NB4 (cell line): ENCODE data around the gene ARHGAP5.

Experiments used
- DNase-seq: peaks from one replicate; pipeline ENCODE4 v3.0.0; 2010; ENCODE audit warnings: low read depth
- H3K4me3 ChIP-seq: one replicate; pipeline ENCODE4 v1.5.1; 2011; ENCODE audit warnings: mild to moderate bottlenecking, low read depth, low read length, moderate library complexity
- CTCF ChIP-seq: IDR thresholded peaks from one replicate; pipeline ENCODE4 v1.5.1; 2012; ENCODE audit warnings: low read depth, low read length
- MAX ChIP-seq: IDR thresholded peaks from 2 replicates; pipeline ENCODE4 v1.6.1; 2011; ENCODE audit warnings: low read depth, low read length
- MYC ChIP-seq: IDR thresholded peaks from 2 replicates; pipeline ENCODE4 v1.6.1; 2011; ENCODE audit warnings: low read depth, low read length
- POLR2A ChIP-seq: IDR thresholded peaks from 2 replicates; pipeline ENCODE4 v1.6.1; 2011; ENCODE audit warnings: mild to moderate bottlenecking; ENCODE audit not compliant: insufficient read length; ENCODE audit errors: extremely low read depth

ARHGAP5 gene

GRCh38 chr14:32200368-32201192 is 123.5 kb downstream of the ARHGAP5 start:
- H3K4me3 ChIP-seq, result peak overlapping the region; percentile 70
- TF ChIP-seq MAX (no peak), CTCF (no peak), POLR2A (no peak), MYC (no peak)
- peak; percentile 16 for DNase-seq

DNA sequence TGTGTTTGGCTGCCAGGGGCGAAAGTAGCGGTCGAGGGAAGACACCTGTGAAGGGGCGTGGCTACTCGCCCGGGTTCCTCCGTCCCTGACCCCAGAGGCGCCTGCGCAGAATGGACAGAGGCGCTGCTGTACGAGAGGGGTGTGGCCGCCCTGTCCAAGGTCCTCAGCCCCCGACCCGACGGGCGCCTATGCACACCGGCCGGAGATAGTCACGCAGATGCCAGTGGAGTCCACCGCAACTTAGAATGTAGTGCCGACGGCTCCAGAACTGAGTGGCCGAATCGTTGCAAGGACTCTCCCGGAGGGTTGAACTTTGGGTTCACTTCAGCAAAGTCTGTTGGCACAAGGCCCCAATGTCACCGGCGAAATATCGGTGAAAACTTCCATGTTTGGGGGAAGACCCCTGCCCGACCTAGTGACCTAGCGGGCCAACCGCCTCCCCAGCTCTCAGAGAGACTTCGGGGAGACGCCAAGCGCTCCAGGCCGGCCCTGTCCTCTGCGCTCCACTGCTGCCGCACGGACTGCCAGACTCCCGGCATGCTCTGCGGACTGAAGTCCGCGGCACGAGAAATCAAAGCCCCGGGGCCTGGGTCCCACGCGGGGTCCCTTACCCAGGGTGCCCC is 124.2 kb downstream of the ARHGAP5 start:
- peak; percentile 65 for DNase-seq
- TF ChIP-seq CTCF (no peak), POLR2A (no peak), MYC (no peak), MAX (no peak)
- peak overlapping the region; percentile 70 for H3K4me3 ChIP-seq

GRCh38 chr14:32201816-32202490 is 124.8 kb downstream of the ARHGAP5 start, which contains the start of gene RNU6-7:
RNU6-7 (plus strand) TSS chr14:32202045.
- TF ChIP-seq MYC, result no peak
- no peak for TF ChIP-seq CTCF
- TF ChIP-seq MAX, result no peak
- TF ChIP-seq POLR2A, result no peak
- H3K4me3 ChIP-seq, result peak within 1 kb of the TSS; percentile 70
- DNase-seq, result peak; percentile 42

- DNase-seq, result peak; percentile 12
- peak overlapping the region; percentile 70 for H3K4me3 ChIP-seq
- TF ChIP-seq CTCF, result no peak
- TF ChIP-seq POLR2A, result no peak
- TF ChIP-seq MAX, result no peak
- no peak for TF ChIP-seq MYC
Observed at GRCh38 chr14:32202491-32202997, 125.4 kb downstream of the ARHGAP5 start.

- peak within 1 kb of the TSS; percentile 70 for H3K4me3 ChIP-seq
- TF ChIP-seq MYC, result 0 out of 2 replicates have a peak, but pooled peaks have one; percentile 29
- TF ChIP-seq POLR2A, result no peak
- peak; percentile 88 for DNase-seq
Observed at GRCh38 chr14:32202998-32203882, 126.1 kb downstream of the ARHGAP5 start, which contains the start of gene RNU6-8. RNU6-8 (minus strand) TSS chr14:32203269.
